Naive thymus-derived CD4-positive, alpha-beta T cell (primary cell): Measurements from ENCODE around the gene TUT7. TPM values are rescaled to one million over a fixed set of nuclear protein-coding genes. Genes with fewer than 3 reads are reported as not detected.

Experiments
- ATAC-seq: fragments of 150-1000 bp; cut with Tn5 transposase; 2 replicates; pipeline ENCODE4 v1.10.0; 2021; ENCODE audit warnings: mild to moderate bottlenecking, moderate library complexity
- CTCF ChIA-PET: fragments of 350-600 bp; sonication (Branson Sonifier 250); formaldehyde crosslinking; loops from one replicate; lab custom pipeline; 2021; ENCODE audit warnings: antibody characterized with exemption; lab: Charles Lee
- POLR2A ChIA-PET: fragments of 350-600 bp; sonication (Branson Sonifier 250); formaldehyde crosslinking; loops from one replicate; lab custom pipeline; 2021; ENCODE audit warnings: antibody characterized with exemption, inconsistent platforms; lab: Charles Lee
- DNase-seq, 9 donors: peaks; one replicate each; pipeline versions ENCODE4 v3.0.0 to v3.0.0-alpha.2; 2020 to 2022; ENCODE audit warnings: mixed read lengths in 1 of 9
- H3K27ac ChIP-seq: one replicate; pipeline ENCODE4 v1.7.0; 2013; ENCODE audit warnings: mild to moderate bottlenecking, low read depth, low read length, moderate library complexity
- H3K27me3 ChIP-seq, 2 donors: one replicate each; pipeline ENCODE4 v1.7.0; 2013; ENCODE audit warnings: low read length in 2 of 2, mild to moderate bottlenecking in 2 of 2, moderate library complexity in 2 of 2; ENCODE audit not compliant: control insufficient read depth in 2 of 2, insufficient read depth in 2 of 2
- H3K36me3 ChIP-seq, 3 experiments: 1 replicate in 2 of 3; 2 replicates in 1 of 3; pipeline ENCODE4 v1.7.0; 2013; ENCODE audit warnings: low read length in 3 of 3, mild to moderate bottlenecking in 3 of 3, moderate library complexity in 1 of 3; ENCODE audit not compliant: insufficient read depth in 3 of 3, control insufficient read depth in 2 of 3
- H3K4me1 ChIP-seq, 2 donors: one replicate each; pipeline ENCODE4 v1.7.0; 2013; ENCODE audit warnings: low read length in 2 of 2, mild to moderate bottlenecking in 2 of 2, moderate library complexity in 1 of 2; ENCODE audit not compliant: control insufficient read depth in 2 of 2, insufficient read depth in 2 of 2
- H3K4me3 ChIP-seq: 2 replicates; pipeline ENCODE4 v1.7.0; 2013; ENCODE audit warnings: mild to moderate bottlenecking, low read length
- H3K9me3 ChIP-seq, 3 experiments: 1 replicate in 2 of 3; 2 replicates in 1 of 3; pipeline ENCODE4 v1.7.0; 2013; ENCODE audit warnings: low read length in 3 of 3; ENCODE audit not compliant: control insufficient read depth in 2 of 3
- H3K27ac Mint-ChIP-seq, 9 donors: one replicate each; pipeline ENCODE4 v1.8.0; 2020 to 2022; ENCODE audit warnings: mixed read lengths in 9 of 9, mild to moderate bottlenecking in 8 of 9, moderate library complexity in 5 of 9, inconsistent platforms in 2 of 9
- H3K27me3 Mint-ChIP-seq, 5 donors: one replicate each; pipeline ENCODE4 v1.8.0; 2021 to 2022; ENCODE audit warnings: mixed read lengths in 5 of 5, mild to moderate bottlenecking in 1 of 5
- H3K36me3 Mint-ChIP-seq, 5 donors: one replicate each; pipeline ENCODE4 v1.8.0; 2020 to 2022; ENCODE audit warnings: mixed read lengths in 5 of 5, mild to moderate bottlenecking in 3 of 5, inconsistent platforms in 1 of 5
- H3K4me1 Mint-ChIP-seq, 7 donors: one replicate each; pipeline ENCODE4 v1.8.0; 2020 to 2022; ENCODE audit warnings: mixed read lengths in 7 of 7, mild to moderate bottlenecking in 3 of 7, inconsistent platforms in 1 of 7
- H3K4me3 Mint-ChIP-seq, 10 donors: one replicate each; pipeline ENCODE4 v1.8.0; 2020 to 2022; ENCODE audit warnings: mild to moderate bottlenecking in 10 of 10, mixed read lengths in 10 of 10, moderate library complexity in 6 of 10, inconsistent platforms in 2 of 10
- H3K9me3 Mint-ChIP-seq, 11 donors: one replicate each; pipeline ENCODE4 v1.8.0; 2020 to 2022; ENCODE audit warnings: mixed read lengths in 11 of 11, mild to moderate bottlenecking in 4 of 11, inconsistent platforms in 1 of 11, moderate library complexity in 1 of 11
- intact Hi-C, 2 donors: fragments of 100-400 bp; cut with micrococcal nuclease; formaldehyde crosslinking; loops; one replicate each; pipeline ENCODE4 v1.15.1; 2023
- polyA plus RNA-seq, 2 donors: library from polyadenylated mRNA; unstranded; fragments of 300-500 nt; fragmentation: Illumina TruSeq; gene quantifications; one replicate each; pipeline ENCODE4 v1.2.3, GENCODE V29; 2021
- total RNA-seq, 6 experiments: library from RNA in 5 of 6; stranded (reverse) in 5 of 6; gene quantifications; 1 replicate in 5 of 6; 2 replicates in 1 of 6; pipeline ENCODE4 v1.2.3 and lab custom pipeline; 2021 to 2026

Gene TUT7
- total and polyA plus RNA-seq, 7 experiments from 2014 or later, result 15.2 to 57.4 (median 41.9) TPM

- Histone ChIP-seq H3K27ac (no peak overlapping the region), H3K4me1 (no peaks in the 10 kb centered on the region), H3K4me3 (no peak overlapping the region), H3K36me3 (no peaks in the 10 kb centered on the region), H3K27me3 (no peaks in the 10 kb centered on the region), H3K9me3 (no peaks in the 10 kb centered on the region)
- CTCF ChIA-PET, result interaction anchor here (0.7 kb wide), 1 partner anchor 423 kb away, joined by 3 read pairs; no protein-coding TSS in a partner anchor
- ATAC-seq (no peak), DNase-seq (no peak)
- Mint-ChIP-seq H3K4me1 (peaks cover 0 to 5% (median 0%) of the 10 kb centered on the region in 7 donors), H3K9me3 (no peaks in the 10 kb centered on the region), H3K36me3 (no peaks in the 10 kb centered on the region), H3K27me3 (peaks cover 0 to 4% (median 0%) of the 10 kb centered on the region in 5 donors), H3K27ac (no peak overlapping the region), H3K4me3 (no peak overlapping the region)
- intact Hi-C loops, result no loop called here
- POLR2A ChIA-PET, result no interaction called here
Observed at GRCh38 chr9:86241216-86241615, 113.0 kb downstream of the TUT7 start.

GRCh38 chr9:86238861-86239770, 115.1 kb downstream of the TUT7 start:
- intact Hi-C loops, result no loop called here
- POLR2A ChIA-PET, result no interaction called here

More at GRCh38 chr9:86238861-86239770, 115.1 kb downstream of the TUT7 start:
- Histone ChIP-seq H3K4me3 (no peak overlapping the region), H3K27me3 (no peaks in the 10 kb centered on the region), H3K4me1 (no peaks in the 10 kb centered on the region), H3K27ac (no peak overlapping the region), H3K36me3 (no peaks in the 10 kb centered on the region), H3K9me3 (no peaks in the 10 kb centered on the region)
- DNase-seq, result no peak
- Mint-ChIP-seq H3K27me3 (peaks cover 0 to 5% (median 0%) of the 10 kb centered on the region in 5 donors), H3K4me1 (peaks cover 0 to 5% (median 0%) of the 10 kb centered on the region in 7 donors), H3K9me3 (no peaks in the 10 kb centered on the region), H3K27ac (peak overlapping the region in 1 of 9 donors; percentile 22), H3K4me3 (no peak overlapping the region), H3K36me3 (peaks cover 0 to 3% (median 0%) of the 10 kb centered on the region in 5 donors)
- no peak for ATAC-seq
- CTCF ChIA-PET, result no interaction called here

Other genes starting within 250 kb of the TUT7 start
- 1 to 10 TPM in 3 of 5 experiments, under 1 TPM in 2; 0.75 to 1.7 (median 1.0) TPM for gene C9orf153, start 94.8 kb downstream of the TUT7 start, total RNA-seq
- not detected for gene C9orf153, start 94.8 kb downstream of the TUT7 start, polyA plus RNA-seq
- 10 to 100 TPM; 26.3 to 62.3 (median 38.4) TPM for gene ISCA1, start 71.9 kb downstream of the TUT7 start, total RNA-seq
- 10 to 100 TPM; 35.6 to 54.7 TPM for gene ISCA1, start 71.9 kb downstream of the TUT7 start, polyA plus RNA-seq